ENCODE measurements around the gene BTAF1.

Gene BTAF1

DNA sequence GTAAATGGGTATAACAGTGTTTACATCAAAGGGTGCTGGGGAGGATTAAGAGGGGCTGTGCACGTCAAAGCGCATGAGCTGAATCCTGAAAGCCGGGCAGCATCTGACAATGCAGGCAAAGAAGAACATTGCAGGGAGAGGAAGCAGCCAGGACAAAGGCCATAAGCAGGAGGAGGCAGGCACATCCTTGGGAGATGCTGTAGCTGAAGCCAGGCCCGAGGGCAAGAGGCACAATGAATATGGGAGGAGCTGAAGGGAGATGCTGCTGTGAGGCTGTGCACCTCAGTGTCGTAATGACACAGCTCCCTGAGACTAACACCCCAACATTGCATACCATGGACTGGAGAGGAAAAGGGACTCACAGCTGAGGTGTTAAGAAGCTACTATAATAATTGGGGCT, 129.2 kb downstream of the BTAF1 start:
- no peak for DNase-seq

DNA sequence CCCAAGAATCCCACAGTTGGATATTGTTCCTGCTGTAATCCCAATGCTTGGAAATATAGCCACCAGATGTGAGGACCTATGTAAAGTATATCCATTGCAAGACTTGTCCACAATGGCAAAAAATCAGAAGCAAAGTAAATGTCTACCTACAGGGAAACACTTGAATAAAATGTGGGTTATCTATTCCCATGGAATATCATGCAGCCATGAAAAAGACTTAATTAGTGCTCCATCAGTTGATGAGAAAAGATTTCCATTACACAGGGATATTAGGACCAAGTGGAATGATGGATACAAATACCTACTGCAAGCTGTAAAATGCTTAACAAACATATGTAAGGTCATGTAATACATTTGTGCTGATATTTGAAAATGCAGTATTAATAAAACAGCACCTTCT, 131.2 kb downstream of the BTAF1 start:
- no peak for DNase-seq

DNA sequence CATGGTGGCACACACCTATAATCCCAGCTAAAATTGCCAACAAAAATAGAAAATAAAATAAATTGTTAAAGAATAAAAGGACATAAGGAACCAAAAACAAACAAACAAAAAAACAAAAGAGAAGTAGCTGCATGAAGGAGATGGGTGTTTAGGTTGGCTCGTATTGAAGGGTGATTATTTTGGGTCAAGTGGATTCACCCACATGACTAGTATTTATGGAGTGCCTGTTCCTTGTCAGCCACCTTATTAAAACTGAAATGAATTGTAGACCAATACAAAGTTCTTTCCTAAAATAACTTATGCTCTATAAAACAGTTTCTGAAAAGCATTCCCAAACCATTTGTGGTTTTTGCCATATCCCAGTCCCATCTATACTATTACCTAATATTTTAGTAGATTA, 138.7 kb downstream of the BTAF1 start:
- DNase-seq: no peak

DNA sequence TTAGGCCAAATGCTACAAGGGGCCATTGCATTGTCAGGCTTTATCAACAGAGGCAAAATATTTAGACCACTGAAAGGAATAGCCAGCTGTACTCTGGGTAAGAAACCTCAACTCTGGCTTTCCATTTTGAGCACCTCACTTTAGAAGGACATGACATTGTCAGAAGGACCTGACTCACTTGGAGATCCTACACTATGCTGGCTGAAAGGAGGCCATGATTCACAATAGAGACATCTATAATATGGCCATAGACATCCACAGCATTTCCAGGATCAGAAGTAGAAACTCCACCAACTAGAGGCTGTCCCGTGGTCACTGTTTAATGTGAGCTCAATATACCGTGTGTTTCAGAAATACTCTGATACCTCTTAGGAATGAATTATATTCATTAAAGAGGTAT, 140.9 kb downstream of the BTAF1 start:
- peak; percentile 5 for DNase-seq

DNA sequence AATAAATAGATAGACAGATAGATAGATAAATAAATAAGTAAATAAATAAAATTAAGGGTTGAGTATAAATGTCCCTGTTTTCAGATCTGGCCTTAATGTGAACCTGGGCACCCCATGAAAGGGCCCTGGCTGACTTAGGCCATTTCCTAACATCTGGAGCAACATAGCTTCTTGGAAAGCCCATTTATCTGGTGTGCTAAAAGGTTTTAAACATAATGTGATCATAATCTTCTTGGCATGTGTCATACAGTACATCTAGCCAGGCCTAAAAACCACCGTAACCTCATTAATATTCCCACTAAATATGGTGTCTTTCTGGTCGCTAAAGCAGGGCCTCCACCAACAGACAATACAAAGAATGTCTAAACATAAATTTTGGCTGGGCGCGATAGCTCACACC, 142.8 kb downstream of the BTAF1 start:
- DNase-seq: no peak

DNA sequence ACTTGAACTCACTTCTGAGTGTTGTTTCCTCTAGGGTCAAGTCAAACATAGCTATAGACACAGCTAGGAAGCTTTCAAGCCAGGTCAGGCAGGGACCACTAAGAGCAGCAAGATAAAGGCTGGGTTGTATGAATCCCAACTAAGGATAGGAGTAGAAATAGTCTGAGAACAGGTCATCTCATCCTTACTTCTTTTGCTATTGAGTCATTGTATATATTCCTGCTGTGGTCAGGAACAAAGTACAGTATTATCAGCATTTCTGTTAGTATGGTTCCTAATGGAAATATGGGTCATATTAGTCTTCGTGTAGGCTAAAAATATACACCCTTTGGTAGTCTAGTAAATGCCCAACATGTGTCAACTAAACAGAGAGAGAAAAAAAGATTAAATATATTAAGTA, 145.3 kb downstream of the BTAF1 start:
- DNase-seq: peak; percentile 30

DNA sequence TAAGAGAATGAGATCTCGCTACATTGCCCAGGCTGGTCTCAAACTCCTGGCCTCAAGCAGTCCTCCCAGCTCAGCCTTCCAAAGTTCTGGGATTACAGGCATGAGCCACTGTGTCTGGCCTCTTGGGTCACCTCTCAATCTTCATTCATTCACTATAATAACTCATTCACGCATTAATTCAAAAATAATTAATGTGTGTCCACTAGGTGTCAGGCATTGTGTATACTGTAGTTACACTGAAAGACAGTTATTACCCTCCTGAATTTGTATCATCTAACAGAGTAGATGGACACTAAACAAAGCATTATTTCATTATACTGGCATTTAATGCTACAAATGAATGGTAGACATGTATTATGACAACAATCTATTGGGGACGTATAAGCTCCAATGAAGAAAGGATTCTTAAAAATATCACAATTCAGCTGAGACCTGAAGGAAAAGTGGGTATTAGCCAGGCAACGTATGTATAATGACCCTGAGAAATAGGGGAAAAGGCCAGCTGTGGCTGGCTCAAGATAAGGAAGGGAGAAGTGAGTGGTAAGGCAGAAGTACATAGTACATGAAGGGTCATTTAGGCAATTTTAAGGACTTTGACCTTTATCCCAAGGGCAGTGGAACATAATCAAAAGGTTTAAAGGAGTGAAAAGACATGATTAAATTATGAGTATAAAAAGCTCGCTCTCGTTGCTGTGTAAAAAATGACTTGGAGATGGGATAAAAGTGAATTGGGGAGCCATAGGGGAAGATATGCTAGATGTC, 150.7 kb downstream of the BTAF1 start:
- no peak for DNase-seq

DNA sequence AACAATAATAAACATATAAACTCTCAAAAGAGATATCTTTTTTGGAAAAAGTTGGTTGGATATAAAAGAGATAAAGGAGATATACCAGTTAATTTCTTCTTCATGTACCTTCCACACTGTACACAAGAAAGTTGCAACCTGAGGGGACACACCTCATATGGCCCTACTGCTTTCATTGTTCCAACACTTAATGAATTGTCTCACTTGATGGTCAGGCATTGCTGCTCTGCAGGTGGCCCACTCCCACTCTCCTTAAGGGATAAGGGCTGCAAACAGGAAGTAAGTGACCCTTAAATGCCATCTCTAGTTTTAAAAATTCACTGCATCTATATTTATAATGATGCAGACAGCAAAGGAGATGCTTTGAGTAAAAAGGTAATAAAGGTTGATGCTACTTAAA, 152.3 kb downstream of the BTAF1 start:
- DNase-seq: no peak

DNA sequence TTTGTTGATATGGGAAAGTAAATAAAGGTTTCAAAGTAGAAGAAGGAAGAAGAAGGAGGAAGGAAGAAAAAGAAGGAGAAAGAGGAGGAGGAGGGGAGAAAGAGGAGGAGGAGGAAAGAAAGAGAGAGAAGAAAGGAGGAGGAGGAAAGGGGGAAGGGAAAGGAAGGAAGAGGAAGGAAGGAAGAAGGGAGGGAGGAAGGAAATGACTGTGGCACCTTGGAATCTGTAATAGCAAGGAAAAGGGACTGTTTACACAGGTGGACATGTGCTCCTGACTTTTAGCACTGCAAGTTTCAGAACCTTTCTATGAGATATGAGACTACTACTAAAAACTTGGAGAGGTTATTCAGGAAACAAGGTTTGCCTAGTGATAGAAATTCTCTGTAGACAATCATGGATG, 153.2 kb downstream of the BTAF1 start:
- no peak for DNase-seq

DNA sequence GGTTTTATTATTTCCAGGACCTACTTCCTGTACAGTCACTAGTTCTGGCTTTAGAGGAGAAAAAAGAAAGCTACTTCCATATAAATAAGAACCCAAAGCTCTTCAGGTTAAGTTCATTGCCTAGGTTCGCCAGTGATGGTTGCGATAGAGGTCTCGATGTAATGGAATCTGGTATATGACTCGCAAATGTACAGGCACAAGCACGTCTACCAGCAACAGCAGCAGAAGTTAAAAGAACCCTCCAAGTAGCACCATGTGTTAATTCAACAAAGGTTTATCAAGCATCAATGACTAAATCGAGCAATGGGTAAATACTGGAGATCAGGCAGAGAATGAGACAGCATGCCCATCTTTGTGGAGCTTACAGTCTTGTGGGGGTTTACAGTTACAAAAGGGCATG, 155.4 kb downstream of the BTAF1 start:
- no peak for DNase-seq
